Measurements from ENCODE around the gene ZNF785.
"Not testable (repeated sequence)": the region's sequence is repeated elsewhere in the genome, so short reads cannot be mapped to it uniquely, and the experiment has no call there.

Gene ZNF785

GRCh38 chr16:30539986-30540526 is 45.4 kb downstream of the ZNF785 start:
- not testable (repeated sequence) for DNase-seq (ENCODE audit: low spot score)

GRCh38 chr16:30539000-30539964 is 46.2 kb downstream of the ZNF785 start:
- no peak for DNase-seq (ENCODE audit: low spot score)

GRCh38 chr16:30536391-30537024 is 49.0 kb downstream of the ZNF785 start:
- not testable (repeated sequence) for DNase-seq (ENCODE audit: low spot score)

- peak; percentile 76 for DNase-seq (ENCODE audit: low spot score)
Observed at GRCh38 chr16:30535777-30536190, 49.7 kb downstream of the ZNF785 start.

GRCh38 chr16:30535106-30535776 is 50.3 kb downstream of the ZNF785 start:
- DNase-seq (ENCODE audit: low spot score): no peak

- DNase-seq (ENCODE audit: low spot score): peak; percentile 94
Observed at GRCh38 chr16:30534368-30535105, 51.0 kb downstream of the ZNF785 start, which contains the start of gene ZNF747. TSS of gene ZNF747 (minus strand) at chr16:30534858. CDS start at chr16:30534679, 179 bp downstream.

- DNase-seq (ENCODE audit: low spot score): no peak
Observed at GRCh38 chr16:30533748-30534367, 51.6 kb downstream of the ZNF785 start.

GRCh38 chr16:30533146-30533522 is 52.4 kb downstream of the ZNF785 start:
- DNase-seq (ENCODE audit: low spot score): no peak

GRCh38 chr16:30532285-30533145 is 53.0 kb downstream of the ZNF785 start:
- DNase-seq (ENCODE audit: low spot score): no peak

All from pons (tissue), 1 donor.